GM12873 (cell line): ENCODE data around the gene PRPSAP2.

ENCODE experiments used
- TF ChIP-seq, protein P1 (sequence below): IDR thresholded peaks from 2 replicates; pipeline ENCODE4 v1.5.1; 2012; ENCODE audit warnings: low read depth, mild to moderate bottlenecking, moderate library complexity, low read length, control low read depth; ENCODE audit not compliant: insufficient read depth; ENCODE audit errors: missing control alignments

PRPSAP2 gene

DNA sequence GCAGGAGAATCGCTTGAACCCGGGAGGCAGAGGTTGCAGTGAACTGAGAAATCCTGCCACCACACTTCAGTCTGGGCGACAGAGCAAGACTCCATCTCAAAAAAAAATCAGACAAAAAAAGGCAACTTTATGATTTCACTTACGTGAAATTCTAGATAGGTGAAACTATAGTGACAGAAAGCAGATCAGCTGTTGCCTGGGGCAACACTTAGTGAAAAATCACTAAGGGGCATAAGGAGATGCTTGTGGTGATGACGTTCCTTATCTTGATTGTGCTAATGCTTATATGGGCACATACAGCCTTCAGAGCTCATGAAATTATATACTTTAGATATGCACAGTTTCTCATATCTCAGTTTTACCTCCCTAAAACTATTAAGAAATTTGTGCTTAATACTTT lies 52.4 kb downstream of the PRPSAP2 start:
- TF ChIP-seq, protein P1, sequence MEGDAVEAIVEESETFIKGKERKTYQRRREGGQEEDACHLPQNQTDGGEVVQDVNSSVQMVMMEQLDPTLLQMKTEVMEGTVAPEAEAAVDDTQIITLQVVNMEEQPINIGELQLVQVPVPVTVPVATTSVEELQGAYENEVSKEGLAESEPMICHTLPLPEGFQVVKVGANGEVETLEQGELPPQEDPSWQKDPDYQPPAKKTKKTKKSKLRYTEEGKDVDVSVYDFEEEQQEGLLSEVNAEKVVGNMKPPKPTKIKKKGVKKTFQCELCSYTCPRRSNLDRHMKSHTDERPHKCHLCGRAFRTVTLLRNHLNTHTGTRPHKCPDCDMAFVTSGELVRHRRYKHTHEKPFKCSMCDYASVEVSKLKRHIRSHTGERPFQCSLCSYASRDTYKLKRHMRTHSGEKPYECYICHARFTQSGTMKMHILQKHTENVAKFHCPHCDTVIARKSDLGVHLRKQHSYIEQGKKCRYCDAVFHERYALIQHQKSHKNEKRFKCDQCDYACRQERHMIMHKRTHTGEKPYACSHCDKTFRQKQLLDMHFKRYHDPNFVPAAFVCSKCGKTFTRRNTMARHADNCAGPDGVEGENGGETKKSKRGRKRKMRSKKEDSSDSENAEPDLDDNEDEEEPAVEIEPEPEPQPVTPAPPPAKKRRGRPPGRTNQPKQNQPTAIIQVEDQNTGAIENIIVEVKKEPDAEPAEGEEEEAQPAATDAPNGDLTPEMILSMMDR, result no peak

DNA sequence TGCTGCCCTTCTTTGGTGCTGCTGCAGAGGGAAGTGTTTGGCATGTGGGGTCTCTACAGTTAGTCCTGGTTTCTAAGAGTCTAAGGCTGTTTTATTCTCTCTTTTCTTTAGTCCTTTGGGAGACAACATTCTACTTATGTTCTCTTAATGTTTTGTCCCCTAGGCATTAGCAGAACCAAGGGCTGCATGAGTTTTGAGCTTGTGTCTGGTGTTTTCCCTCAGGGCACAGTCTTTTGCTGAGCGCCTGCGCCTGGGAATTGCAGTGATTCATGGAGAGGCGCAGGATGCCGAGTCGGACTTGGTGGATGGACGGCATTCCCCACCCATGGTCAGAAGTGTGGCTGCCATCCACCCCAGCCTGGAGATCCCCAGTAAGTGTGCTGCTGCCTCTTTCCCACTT lies 53.0 kb downstream of the PRPSAP2 start:
- TF ChIP-seq, protein P1, result no peak

DNA sequence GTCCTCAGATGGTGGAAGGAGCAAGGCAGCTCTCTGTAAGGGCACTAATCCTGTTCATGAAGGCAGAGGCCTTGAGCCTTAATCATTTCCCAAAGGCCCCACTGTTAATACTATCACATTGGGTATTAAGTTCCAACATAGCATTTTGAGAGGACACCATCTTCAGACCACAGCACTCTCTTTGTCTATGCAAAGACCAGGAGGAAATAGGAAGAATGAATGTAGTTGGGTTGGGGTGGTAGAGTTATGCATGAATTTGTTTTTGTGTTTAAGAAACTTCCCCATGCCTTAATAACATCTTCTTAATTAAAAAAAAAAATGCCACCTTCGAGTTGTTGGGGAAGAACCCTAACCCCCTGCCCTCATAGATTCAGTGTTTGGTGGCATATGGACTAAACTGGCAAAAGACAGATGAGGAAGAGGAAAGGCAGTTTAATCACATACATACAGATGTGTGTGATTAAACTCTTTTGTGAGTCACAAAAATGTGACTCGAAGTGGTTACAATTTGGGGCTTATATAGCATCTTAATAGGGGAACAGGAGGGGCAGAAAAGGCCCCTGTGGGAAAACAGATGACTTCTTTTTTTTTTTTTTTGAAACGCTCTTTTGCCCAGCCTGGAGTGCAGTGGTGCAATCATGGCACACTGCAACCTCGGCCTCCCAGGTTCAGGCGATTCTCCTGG lies 59.0 kb downstream of the PRPSAP2 start:
- TF ChIP-seq, protein P1, result no peak

DNA sequence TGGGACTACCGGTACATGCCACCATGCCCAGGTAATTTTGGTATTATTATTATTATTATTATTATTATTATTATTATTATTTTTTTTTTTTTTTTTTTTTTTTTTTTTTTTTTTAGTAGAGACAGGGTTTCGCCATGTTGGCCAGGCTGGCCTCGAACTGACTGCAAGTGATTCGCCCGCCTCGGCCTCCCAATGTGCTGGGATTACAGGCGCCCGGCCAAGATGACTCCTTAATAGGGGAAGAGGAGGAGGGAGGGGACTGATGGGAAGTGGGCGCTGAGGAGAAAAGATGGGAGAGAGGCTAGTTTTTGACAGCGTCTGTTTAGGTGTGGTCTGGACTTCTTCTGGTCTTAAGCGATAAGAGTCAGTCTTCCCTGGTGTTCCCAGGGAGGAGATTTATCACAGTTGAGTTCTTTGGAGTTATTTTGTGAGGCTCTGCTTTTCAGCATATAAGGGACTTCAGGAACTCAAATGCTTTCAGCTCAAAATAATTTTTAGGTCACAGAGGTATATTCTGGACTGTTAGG lies 59.6 kb downstream of the PRPSAP2 start:
- TF ChIP-seq, protein P1, result no peak

DNA sequence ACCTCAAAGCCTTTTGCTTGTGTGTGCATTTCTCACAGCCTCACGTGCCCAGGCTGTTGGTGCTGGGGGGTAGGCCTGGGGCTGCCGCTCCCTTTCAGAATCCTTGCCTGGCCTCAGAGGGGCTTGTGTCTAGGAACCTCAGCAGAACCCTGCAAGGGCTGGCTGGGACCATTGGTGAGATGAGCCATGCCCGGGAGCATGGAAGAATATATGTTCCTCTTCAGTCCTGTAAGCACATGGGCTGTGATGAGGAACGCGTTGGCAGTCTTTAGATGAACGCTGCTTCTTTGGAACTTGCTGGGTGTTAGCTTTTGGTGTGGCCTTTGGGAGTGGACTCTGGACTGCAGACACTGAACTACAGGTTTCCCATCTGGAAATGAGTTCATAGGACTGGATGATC lies 62.0 kb downstream of the PRPSAP2 start:
- TF ChIP-seq, protein P1, result no peak

DNA sequence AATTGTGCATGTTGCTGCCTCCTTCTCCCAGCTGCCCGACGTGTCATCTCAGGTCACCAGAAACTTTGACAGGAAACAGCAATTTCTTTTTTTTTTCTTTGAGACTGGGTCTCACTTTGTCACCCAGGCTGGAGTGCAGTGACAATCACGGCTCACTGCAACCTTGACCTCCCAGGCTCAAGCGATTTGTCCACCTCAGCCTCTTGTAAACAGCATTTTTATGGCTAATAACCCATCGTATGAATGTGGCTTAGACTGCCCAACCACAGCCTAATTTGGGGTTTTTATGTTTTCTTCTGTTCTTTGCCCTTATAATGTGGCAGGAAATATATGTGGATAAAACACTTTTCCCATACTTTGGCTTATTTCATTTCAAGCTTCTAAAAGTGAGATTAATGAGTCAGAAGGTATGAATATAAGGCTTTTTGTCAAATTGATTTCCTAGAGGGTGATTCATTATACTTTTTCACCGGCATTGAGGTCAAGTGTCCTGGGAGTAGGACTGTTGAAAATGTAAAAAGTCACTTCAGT lies 63.0 kb downstream of the PRPSAP2 start:
- TF ChIP-seq, protein P1, result no peak

DNA sequence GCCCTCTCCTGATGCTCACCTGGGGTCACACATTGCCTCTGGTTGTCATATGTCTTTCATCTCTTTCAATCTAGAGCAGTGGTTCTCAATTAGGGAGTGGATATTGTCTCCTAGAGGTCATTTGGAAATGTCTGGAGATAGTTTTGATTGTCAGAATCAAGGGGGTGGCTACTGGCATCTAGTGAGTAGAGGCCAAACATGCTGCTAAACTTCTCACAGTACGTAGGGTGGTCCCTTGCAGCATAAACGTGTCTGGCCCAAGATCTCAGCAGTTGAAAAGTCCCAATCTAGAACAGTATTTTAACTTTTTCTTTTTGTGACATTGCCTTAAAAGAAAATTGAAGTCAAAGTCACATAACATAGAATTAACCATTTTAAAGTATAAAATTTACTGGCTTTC lies 63.6 kb downstream of the PRPSAP2 start:
- TF ChIP-seq, protein P1, result no peak
